GDM1 (cell line): Measurements from ENCODE around the gene MRPL16.

Experiments
- DNase-seq: peaks from one replicate; lab custom pipeline; 2025; lab: John Stamatoyannopoulos, UW

Gene MRPL16

DNA sequence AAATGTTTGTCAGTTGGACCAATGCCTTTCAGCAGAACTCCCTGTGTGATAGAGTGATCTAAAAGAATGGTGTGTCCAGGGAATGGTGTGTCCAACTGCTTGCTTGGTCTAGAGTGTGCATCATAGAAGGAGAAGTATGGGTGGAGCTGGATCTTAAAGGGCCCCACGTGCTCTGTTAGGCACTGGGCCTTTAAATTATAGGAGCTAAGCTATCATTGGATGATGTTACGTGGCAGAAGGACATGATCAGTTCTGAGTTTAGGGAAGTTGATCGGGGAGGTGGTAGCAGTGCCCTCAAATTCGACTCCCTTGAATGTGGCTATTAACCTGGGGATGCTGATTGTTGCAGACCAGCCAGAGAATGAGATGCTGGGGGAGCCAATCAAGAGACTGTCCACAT, 39.0 kb downstream of the MRPL16 start:
- no peak for DNase-seq

GRCh38 chr11:59770869-59771268, 39.7 kb downstream of the MRPL16 start:
- DNase-seq, result no peak

GRCh38 chr11:59770319-59770718, 40.3 kb downstream of the MRPL16 start:
- DNase-seq, result no peak

DNA sequence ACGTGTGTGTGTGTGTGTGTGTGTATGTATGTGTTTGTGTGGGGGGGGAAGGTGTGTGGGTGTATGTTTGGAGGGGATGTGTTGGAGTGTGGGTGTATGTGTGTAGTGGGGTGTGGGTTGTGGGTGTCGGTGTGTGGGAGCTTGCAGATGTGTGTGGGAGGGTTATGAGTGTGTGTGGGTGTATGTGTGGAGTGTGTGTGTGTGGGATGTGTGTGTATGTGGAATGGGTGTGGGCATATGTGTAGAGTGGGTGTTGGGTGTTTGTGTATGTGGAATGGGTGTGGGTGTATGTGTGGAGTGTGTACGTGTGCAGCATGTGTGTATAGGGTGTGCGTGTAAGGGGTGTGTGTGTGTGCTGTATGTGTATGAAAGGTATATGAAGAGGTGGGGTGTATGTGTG, 40.8 kb downstream of the MRPL16 start:
- DNase-seq, result no peak

DNA sequence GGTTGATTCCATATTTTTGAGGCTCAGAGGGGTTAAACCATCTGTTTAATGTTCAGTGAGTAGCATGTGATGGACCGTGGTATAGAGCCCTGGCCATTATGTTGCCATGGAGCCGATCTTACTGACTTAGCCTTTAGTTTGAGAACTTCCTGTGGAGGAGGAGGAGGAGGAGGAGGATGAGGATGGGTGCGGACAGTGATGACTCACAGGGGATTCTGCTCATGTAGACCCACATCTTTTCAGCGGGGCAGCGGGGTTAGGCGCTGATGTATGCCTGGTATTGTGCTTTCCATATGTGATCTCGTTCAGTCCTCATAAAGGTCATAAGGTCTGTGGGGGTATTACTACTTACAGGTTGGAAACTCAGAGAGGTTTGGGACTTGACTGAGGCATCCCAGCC, 41.5 kb downstream of the MRPL16 start:
- no peak for DNase-seq

DNA sequence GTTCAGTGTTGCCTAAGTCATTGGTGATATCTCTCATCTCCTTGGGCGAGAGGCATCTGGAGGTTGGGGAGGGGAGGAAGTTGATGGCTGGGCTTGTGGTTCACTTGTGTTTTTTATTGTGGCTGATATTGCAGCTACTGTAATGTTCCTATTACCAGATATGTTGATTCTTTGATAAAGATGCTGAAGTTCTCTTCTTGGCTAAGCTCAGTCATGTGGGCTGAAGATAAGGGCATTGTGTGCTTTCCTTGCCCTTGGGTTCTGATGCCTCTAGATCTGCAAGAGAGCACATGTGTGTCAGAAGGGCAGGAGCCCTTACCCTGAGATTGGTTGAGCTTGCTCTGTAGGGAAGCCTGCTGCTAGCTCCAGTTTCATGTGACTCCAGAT, 43.4 kb downstream of the MRPL16 start:
- DNase-seq, result peak; percentile 14

- no peak for DNase-seq
Measured at GRCh38 chr11:59766542-59767224, 43.9 kb downstream of the MRPL16 start.

DNA sequence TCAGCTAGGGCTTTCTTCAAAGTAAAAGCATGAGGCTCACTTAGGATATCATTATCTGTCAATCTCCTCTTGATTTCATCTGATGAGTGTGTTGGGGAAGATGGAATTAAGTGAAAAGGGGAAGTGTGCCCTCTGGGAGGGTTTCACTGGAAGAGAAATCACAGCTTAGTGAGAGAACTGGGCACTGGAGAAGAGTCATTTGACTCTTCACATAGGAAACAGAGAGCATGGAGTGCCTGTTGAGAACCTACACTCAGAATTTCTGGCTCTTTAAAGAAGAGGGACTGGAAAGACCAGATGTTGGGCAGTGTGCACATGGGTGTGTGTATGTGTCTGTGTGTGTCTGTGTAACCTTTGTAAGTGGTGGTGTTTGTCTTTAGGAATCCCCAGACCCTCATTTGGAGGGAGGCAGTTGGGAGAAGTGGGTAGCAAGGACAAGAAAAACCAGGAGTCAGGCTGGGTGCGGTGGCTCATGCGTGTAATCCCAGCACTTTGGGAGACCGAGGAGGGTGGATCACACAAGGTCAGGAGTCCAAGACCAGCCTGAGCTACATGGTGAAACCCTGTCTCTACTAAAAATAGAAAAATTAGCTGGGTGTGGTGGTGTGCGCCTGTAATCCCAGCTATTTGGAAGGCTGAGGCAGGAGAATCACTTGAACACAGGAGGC, 45.4 kb downstream of the MRPL16 start:
- no peak for DNase-seq

- DNase-seq, result no peak
Measured at GRCh38 chr11:59761993-59762392, 48.6 kb downstream of the MRPL16 start.

DNA sequence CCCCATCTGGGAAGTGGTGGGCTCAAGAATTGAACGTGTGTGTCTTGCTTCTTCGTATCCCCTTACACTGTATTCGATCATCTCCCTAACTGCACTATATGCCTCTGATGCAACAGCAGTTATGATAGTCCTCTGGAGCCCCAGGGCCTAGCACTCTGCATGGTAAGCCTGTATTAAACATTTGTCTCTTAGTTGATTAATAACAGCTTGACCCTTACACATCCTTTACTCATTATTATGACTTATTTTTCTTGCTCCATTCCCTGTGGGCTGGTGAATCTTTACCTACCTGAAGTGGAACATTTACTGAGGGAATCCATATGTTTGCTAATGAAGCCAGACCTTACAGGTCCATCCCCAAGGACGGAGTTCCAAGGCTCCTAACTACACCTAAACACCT, 49.8 kb downstream of the MRPL16 start:
- DNase-seq, result no peak

DNA sequence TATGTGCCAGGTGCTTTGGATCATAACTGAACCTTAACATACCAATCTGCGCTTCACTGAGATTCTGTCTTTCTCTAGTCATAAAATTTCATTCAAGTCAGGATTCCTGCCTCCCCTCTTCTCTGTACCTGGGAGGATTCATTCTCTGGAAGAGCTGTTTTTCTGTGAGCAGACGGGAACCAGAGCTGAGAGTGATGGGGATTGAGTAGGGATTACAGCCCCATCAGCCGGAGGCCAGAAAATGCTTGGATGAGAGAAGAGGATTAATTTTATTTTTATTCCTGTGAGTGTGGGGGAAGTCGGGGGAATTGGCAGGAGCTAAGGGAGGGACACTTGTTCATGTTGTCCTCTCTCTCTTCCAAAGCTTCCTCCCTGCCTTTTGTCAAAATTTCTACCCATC, 50.7 kb downstream of the MRPL16 start:
- no peak for DNase-seq

DNA sequence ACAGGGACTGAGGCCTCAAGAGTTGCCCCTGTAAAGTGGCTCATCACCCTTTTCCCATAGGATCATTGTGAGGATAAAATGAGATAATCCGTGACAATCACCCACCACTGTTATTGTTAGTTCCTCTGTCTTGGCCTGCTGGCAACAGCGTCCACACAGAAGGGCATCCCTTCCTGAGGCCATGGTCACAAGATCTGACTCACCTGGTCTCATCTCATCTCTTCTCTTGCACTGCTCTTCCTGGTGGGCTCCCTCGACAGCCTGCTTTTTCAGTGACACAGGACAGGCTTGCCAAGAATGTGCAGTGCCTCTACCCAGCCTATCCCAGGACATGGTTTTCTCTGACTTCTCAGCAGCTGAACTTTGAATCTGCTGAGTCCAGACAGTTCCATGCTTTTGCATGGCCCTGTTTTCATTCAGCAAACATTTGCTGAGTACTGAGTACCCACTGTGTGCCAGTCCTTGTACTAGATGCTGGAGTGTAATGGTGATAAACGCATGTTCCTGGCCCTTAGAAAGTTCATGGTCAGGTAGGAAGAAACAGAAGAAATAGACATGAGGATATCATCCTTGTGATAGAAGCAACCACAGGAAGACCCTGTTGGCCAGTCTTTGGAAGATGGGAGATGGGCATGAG, 52.1 kb downstream of the MRPL16 start:
- DNase-seq, result no peak

DNA sequence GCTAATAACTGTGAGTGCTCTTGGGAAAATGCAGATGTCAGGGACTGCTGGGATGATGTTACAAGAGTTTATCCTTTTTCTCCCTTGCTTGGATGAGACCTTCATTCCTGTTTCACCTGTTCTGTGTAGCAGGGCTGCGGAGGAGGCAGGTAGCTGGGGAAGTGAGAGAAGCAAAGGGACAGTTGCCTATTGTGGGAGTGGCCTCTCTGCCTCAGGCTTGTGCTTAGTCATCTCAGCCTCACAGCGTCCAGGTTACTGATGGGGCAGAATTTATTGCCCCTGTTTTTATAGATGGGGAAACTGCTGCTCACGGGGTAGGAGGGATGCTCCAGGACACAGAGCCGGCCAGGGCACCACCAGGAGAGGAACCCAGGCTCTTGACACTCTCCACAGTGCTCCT, 53.7 kb downstream of the MRPL16 start:
- DNase-seq, result no peak

GRCh38 chr11:59756558-59756840, 54.1 kb downstream of the MRPL16 start:
- no peak for DNase-seq
